Activated CD8-positive, alpha-beta memory T cell treated with anti-CD3 and anti-CD28 coated beads, Interleukin-2, amount 50 U/mL, for 24 hours (primary cell): ENCODE measurements around the gene CEP104.

Experiments used
- DNase-seq: peaks from one replicate; pipeline ENCODE4 v3.0.0-alpha.2; 2020; ENCODE audit errors: extremely low read depth

Gene CEP104

GRCh38 chr1:3894626-3895278 lies 37.7 kb upstream of the CEP104 start:
- no peak for DNase-seq

GRCh38 chr1:3893190-3893589 lies 36.2 kb upstream of the CEP104 start:
- DNase-seq: no peak

GRCh38 chr1:3892748-3893147 lies 35.7 kb upstream of the CEP104 start:
- DNase-seq: no peak

- no peak for DNase-seq
These were observed 34.4 kb upstream of the CEP104 start for GRCh38 chr1:3891329-3891865.

- no peak for DNase-seq
These were observed 33.6 kb upstream of the CEP104 start for GRCh38 chr1:3890389-3891328.

GRCh38 chr1:3889936-3890335 lies 32.9 kb upstream of the CEP104 start:
- no peak for DNase-seq

GRCh38 chr1:3888301-3888700 lies 31.3 kb upstream of the CEP104 start:
- no peak for DNase-seq

- DNase-seq: no peak
These were observed 29.7 kb upstream of the CEP104 start for GRCh38 chr1:3886691-3887090.

- DNase-seq: no peak
These were observed 29.2 kb upstream of the CEP104 start for GRCh38 chr1:3886106-3886670.

- no peak for DNase-seq
These were observed 28.6 kb upstream of the CEP104 start for GRCh38 chr1:3885611-3886010.

- DNase-seq: no peak
These were observed 28.0 kb upstream of the CEP104 start for GRCh38 chr1:3884966-3885365.

- no peak for DNase-seq
These were observed 26.3 kb upstream of the CEP104 start for GRCh38 chr1:3883194-3883925.

- DNase-seq: no peak
These were observed 24.1 kb upstream of the CEP104 start for GRCh38 chr1:3881193-3881480.

GRCh38 chr1:3880429-3881192 lies 23.6 kb upstream of the CEP104 start:
- no peak for DNase-seq

- no peak for DNase-seq
These were observed 22.9 kb upstream of the CEP104 start for GRCh38 chr1:3879787-3880428.

- DNase-seq: no peak
These were observed 22.1 kb upstream of the CEP104 start for GRCh38 chr1:3879099-3879498.

GRCh38 chr1:3876716-3877115 lies 19.7 kb upstream of the CEP104 start:
- DNase-seq: no peak

GRCh38 chr1:3874736-3875135 lies 17.7 kb upstream of the CEP104 start:
- DNase-seq: no peak

GRCh38 chr1:3872546-3872945 lies 15.5 kb upstream of the CEP104 start:
- DNase-seq: no peak

- no peak for DNase-seq
These were observed 14.4 kb upstream of the CEP104 start for GRCh38 chr1:3871451-3871805.

- no peak for DNase-seq
These were observed 12.8 kb upstream of the CEP104 start for GRCh38 chr1:3869751-3870301.
